MCF 10A (cell line): ENCODE data around the gene CXCL10. TPM values are rescaled to one million over a fixed set of nuclear protein-coding genes. Genes with fewer than 3 reads are reported as not detected.

Experiments
- Bru-seq: library from RNA; stranded (reverse); fragments of 400-500 nt; gene quantifications from one replicate; lab custom pipeline; 2021; lab: Mats Ljungman, UMichigan
- BruChase-seq, 2 experiments: library from RNA; stranded (reverse); fragments of 400-500 nt; gene quantifications; one replicate each; lab custom pipeline; 2021; lab: Mats Ljungman, UMichigan
- BruUV-seq: library from RNA; stranded (reverse); fragments of 400-500 nt; replicated peaks from 2 replicates; lab custom pipeline; 2021; lab: Mats Ljungman, UMichigan
- CTCF ChIA-PET: fragments of 300-600 bp; sonication (Branson Sonifier 250); formaldehyde crosslinking; extraction: SDS; loops from one replicate; lab custom pipeline; 2021; ENCODE audit warnings: antibody characterized with exemption, inconsistent platforms; lab: Yijun Ruan, JAX
- POLR2A ChIA-PET: fragments of 300-600, 350-650 bp; sonication (Branson Sonifier 250); formaldehyde crosslinking; extraction: SDS; loops from one replicate; lab custom pipeline; 2020; ENCODE audit warnings: antibody characterized with exemption, inconsistent platforms; lab: Yijun Ruan, JAX
- DNase-seq: peaks from one replicate; pipeline ENCODE4 v3.0.0-alpha.2; 2018; ENCODE audit not compliant: unreplicated experiment
- H3K27ac Mint-ChIP-seq: one replicate; pipeline ENCODE4 v1.8.0; 2022; ENCODE audit warnings: mild to moderate bottlenecking, low read depth, mixed read lengths; ENCODE audit not compliant: unreplicated experiment
- H3K27me3 Mint-ChIP-seq: one replicate; pipeline ENCODE4 v1.8.0; 2022; ENCODE audit warnings: mixed read lengths; ENCODE audit not compliant: insufficient read depth, unreplicated experiment
- H3K36me3 Mint-ChIP-seq: one replicate; pipeline ENCODE4 v1.8.0; 2022; ENCODE audit warnings: mild to moderate bottlenecking, moderate library complexity, mixed read lengths; ENCODE audit not compliant: insufficient read depth, unreplicated experiment
- H3K4me1 Mint-ChIP-seq: one replicate; pipeline ENCODE4 v1.8.0; 2022; ENCODE audit warnings: mixed read lengths; ENCODE audit not compliant: insufficient read depth, unreplicated experiment
- H3K4me3 Mint-ChIP-seq: one replicate; pipeline ENCODE4 v1.8.0; 2022; ENCODE audit warnings: mild to moderate bottlenecking, moderate library complexity, mixed read lengths; ENCODE audit not compliant: unreplicated experiment
- H3K9me3 Mint-ChIP-seq: one replicate; pipeline ENCODE4 v1.8.0; 2022; ENCODE audit warnings: mixed read lengths; ENCODE audit not compliant: unreplicated experiment
- CTCF ChIP-seq: fragments of 200-600 bp; IDR thresholded peaks from one replicate; pipeline ENCODE4 v1.8.0; 2022; ENCODE audit warnings: antibody characterized with exemption, mild to moderate bottlenecking; ENCODE audit not compliant: unreplicated experiment
- intact Hi-C: fragments of 100-400 bp; cut with micrococcal nuclease; formaldehyde crosslinking; loops from 2 replicates; pipeline ENCODE4 v1.14.1; 2022
- long read RNA-seq: library from polyadenylated mRNA; stranded (forward); transcript quantifications from one replicate; pipeline ENCODE4 v2.0.0, GENCODE V29; 2022
- total RNA-seq: library from RNA; stranded (reverse); gene quantifications from 2 replicates; pipeline ENCODE4 v1.2.3, GENCODE V29; 2022

CXCL10 gene
- total RNA-seq (not detected in 2 replicates), Bru-seq, nascent RNA (not detected), BruChase-seq, experiment 1, labeled RNA remaining after a 6-hour chase (percentile 16 among the genes with signal in this experiment), BruChase-seq, experiment 2, labeled RNA remaining after a 2-hour chase (percentile 25 among the genes with signal in this experiment)
- long read RNA-seq: 0 reads

- POLR2A ChIA-PET: no interaction called here
- peak; percentile 39 for DNase-seq
- H3K4me1 Mint-ChIP-seq: peaks cover 3% of the 10 kb centered on the region
Observed at GRCh38 chr4:76023389-76023788, at the start of gene CXCL10. Gene CXCL10, minus strand, starts transcription at chr4:76023497. Its CDS starts 66 bp downstream, at chr4:76023431.

GRCh38 chr4:76072760-76073159 is 49.5 kb upstream of the CXCL10 start:
- ChIA-PET CTCF (no interaction called here), POLR2A (interaction anchor here (2.1 kb wide), 1 partner anchor 11 kb away, joined by 8 read pairs; no protein-coding TSS in a partner anchor)
- Mint-ChIP-seq H3K4me3 (no peak overlapping the region), H3K36me3 (no peaks in the 10 kb centered on the region), H3K27ac (no peak overlapping the region), H3K9me3 (no peaks in the 10 kb centered on the region), H3K4me1 (no peaks in the 10 kb centered on the region), H3K27me3 (no peaks in the 10 kb centered on the region)
- intact Hi-C loops: no loop called here
- DNase-seq: no peak
- TF ChIP-seq CTCF: no peak
- no TSS peak for BruUV-seq

More at GRCh38 chr4:76023389-76023788, at the start of gene CXCL10:
- no peak for TF ChIP-seq CTCF
- Mint-ChIP-seq H3K27me3 (no peaks in the 10 kb centered on the region), H3K4me3 (no peak within 1 kb of the TSS), H3K9me3 (no peaks in the 10 kb centered on the region), H3K27ac (no peak within 1 kb of the TSS), H3K36me3 (no peaks in the 10 kb centered on the region)
- CTCF ChIA-PET: interaction anchor here (0.7 kb wide), 1 partner anchor 28 kb away, joined by 3 read pairs; no protein-coding TSS in a partner anchor
- intact Hi-C loops: no loop called here
- BruUV-seq: no TSS peak

GRCh38 chr4:76067652-76068286 is 44.5 kb upstream of the CXCL10 start:
- BruUV-seq: no TSS peak
- no peaks in the 10 kb centered on the region for H3K9me3 Mint-ChIP-seq
- H3K27ac Mint-ChIP-seq: no peak overlapping the region
- intact Hi-C loops: loop anchor here (1.0 to 5.0 kb wide), 4 partner anchors 19 to 172 kb away; no protein-coding TSS in a partner anchor
- peak; percentile 65 for TF ChIP-seq CTCF
- peak; percentile 83 for DNase-seq
- no peaks in the 10 kb centered on the region for H3K36me3 Mint-ChIP-seq
- ChIA-PET POLR2A (interaction anchor here (1.9 kb wide), 1 partner anchor 72 kb away, joined by 6 read pairs; no protein-coding TSS in a partner anchor), CTCF (interaction anchor here (0.6 to 6.6 kb wide), 18 partner anchors 12 to 247 kb away, joined by 3 to 126 read pairs (median 4); partner anchors contain the start of gene SDAD1)
- H3K4me1 Mint-ChIP-seq: no peaks in the 10 kb centered on the region
- H3K27me3 Mint-ChIP-seq: no peaks in the 10 kb centered on the region
- no peak overlapping the region for H3K4me3 Mint-ChIP-seq

- DNase-seq: no peak
- intact Hi-C loops: loop anchor here (2.0 to 5.0 kb wide), 2 partner anchors 20 to 149 kb away; no protein-coding TSS in a partner anchor
- Mint-ChIP-seq H3K36me3 (no peaks in the 10 kb centered on the region), H3K4me3 (no peak overlapping the region), H3K4me1 (no peaks in the 10 kb centered on the region), H3K9me3 (no peaks in the 10 kb centered on the region), H3K27me3 (no peaks in the 10 kb centered on the region), H3K27ac (no peak overlapping the region)
- ChIA-PET POLR2A (interaction anchor here (0.7 to 1.9 kb wide), 2 partner anchors 70 to 75 kb away, joined by 4 to 6 read pairs; no protein-coding TSS in a partner anchor), CTCF (interaction anchor here (0.6 to 6.6 kb wide), 13 partner anchors 9 to 174 kb away, joined by 3 to 126 read pairs (median 5); partner anchors contain the start of gene SDAD1)
- no TSS peak for BruUV-seq
- no peak for TF ChIP-seq CTCF
Observed at GRCh38 chr4:76066546-76066945, 43.2 kb upstream of the CXCL10 start.
